ENCODE results near the gene CSMD2.

Gene CSMD2

GRCh38 chr1:33844166-33844565 is 320.9 kb downstream of the CSMD2 start:
- DNase-seq, result no peak

- DNase-seq, result no peak
Observed at GRCh38 chr1:33842348-33842747, 322.7 kb downstream of the CSMD2 start.

- no peak for DNase-seq
Observed at GRCh38 chr1:33841494-33841893, 323.5 kb downstream of the CSMD2 start.

- no peak for DNase-seq
Observed at GRCh38 chr1:33837635-33838034, 327.4 kb downstream of the CSMD2 start.

GRCh38 chr1:33836911-33837310 is 328.1 kb downstream of the CSMD2 start:
- no peak for DNase-seq

- DNase-seq, result no peak
Observed at GRCh38 chr1:33828654-33829053, 336.4 kb downstream of the CSMD2 start.

- no peak for DNase-seq
Observed at GRCh38 chr1:33828059-33828458, 337.0 kb downstream of the CSMD2 start.

GRCh38 chr1:33826711-33827110 is 338.3 kb downstream of the CSMD2 start:
- no peak for DNase-seq

GRCh38 chr1:33826311-33826710 is 338.7 kb downstream of the CSMD2 start:
- DNase-seq, result no peak

- DNase-seq, result no peak
Observed at GRCh38 chr1:33825506-33825905, 339.5 kb downstream of the CSMD2 start.

- DNase-seq, result no peak
Observed at GRCh38 chr1:33824971-33825370, 340.1 kb downstream of the CSMD2 start.

- DNase-seq, result no peak
Observed at GRCh38 chr1:33824321-33824720, 340.7 kb downstream of the CSMD2 start.

GRCh38 chr1:33823830-33824229 is 341.2 kb downstream of the CSMD2 start:
- no peak for DNase-seq

- no peak for DNase-seq
Observed at GRCh38 chr1:33823401-33823800, 341.6 kb downstream of the CSMD2 start.

GRCh38 chr1:33822396-33822795 is 342.6 kb downstream of the CSMD2 start:
- DNase-seq, result no peak

GRCh38 chr1:33821291-33821690 is 343.7 kb downstream of the CSMD2 start:
- DNase-seq, result no peak

- no peak for DNase-seq
Observed at GRCh38 chr1:33820804-33821203, 344.2 kb downstream of the CSMD2 start.

- no peak for DNase-seq
Observed at GRCh38 chr1:33819913-33820311, 345.1 kb downstream of the CSMD2 start.

- DNase-seq, result no peak
Observed at GRCh38 chr1:33819290-33819912, 345.6 kb downstream of the CSMD2 start.

- no peak for DNase-seq
Observed at GRCh38 chr1:33818071-33818470, 347.0 kb downstream of the CSMD2 start.

GRCh38 chr1:33815061-33815460 is 350.0 kb downstream of the CSMD2 start:
- no peak for DNase-seq

- no peak for DNase-seq
Observed at GRCh38 chr1:33814166-33814565, 350.9 kb downstream of the CSMD2 start.

- no peak for DNase-seq
Observed at GRCh38 chr1:33810571-33810970, 354.5 kb downstream of the CSMD2 start.

GRCh38 chr1:33805988-33806387 is 359.0 kb downstream of the CSMD2 start:
- DNase-seq, result no peak

- no peak for DNase-seq
Observed at GRCh38 chr1:33802268-33802667, 362.8 kb downstream of the CSMD2 start.

GRCh38 chr1:33797849-33798248 is 367.2 kb downstream of the CSMD2 start:
- DNase-seq, result no peak
